GM18868 (cell line): ENCODE measurements around the gene OSTF1.

Source experiments
- ATAC-seq: cut with Tn5 transposase; IDR thresholded peaks from one replicate; pipeline ENCODE4 v1.9.1; 2021; ENCODE audit warnings: mild to moderate bottlenecking, moderate library complexity; ENCODE audit not compliant: unreplicated experiment

The OSTF1 gene

DNA sequence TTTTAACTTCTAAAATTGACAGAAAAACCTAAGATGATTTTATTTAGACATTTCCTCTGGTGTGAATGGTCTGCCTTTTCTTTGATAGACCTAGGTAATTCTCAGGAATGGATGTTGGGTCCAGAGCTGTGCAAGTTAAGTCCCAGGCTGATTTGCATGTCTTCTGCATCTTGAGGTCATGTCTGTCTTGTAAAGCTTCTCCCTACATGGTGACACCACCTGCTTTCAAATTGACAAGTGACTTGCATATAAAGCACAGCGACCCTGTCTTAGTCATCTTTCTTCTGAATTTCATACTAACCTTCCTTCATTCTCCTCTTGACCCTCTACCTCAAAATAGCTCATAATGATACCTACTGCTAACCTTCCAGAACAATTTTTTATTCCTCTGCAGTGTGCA lies 29.2 kb downstream of the OSTF1 start:
- ATAC-seq = no peak

DNA sequence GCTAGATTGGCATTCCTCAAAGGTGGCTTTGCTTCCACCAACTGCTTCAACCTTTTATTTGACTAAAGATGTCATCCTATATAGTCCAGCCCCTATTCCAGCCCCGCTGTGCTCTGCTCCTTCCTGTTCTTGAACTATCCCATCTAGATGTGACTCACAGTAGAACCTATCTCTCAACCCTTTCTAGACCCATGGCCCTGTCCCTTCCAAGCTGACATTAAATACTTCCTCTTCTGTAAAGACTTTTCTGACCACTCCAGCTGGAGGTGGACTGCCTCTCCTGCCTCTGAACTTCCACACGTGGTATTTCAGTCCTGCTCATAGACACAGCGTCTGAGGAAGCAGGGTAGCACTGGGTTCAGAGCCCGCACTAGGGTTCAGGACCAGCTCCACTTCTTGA lies 32.4 kb downstream of the OSTF1 start:
- ATAC-seq = no peak

DNA sequence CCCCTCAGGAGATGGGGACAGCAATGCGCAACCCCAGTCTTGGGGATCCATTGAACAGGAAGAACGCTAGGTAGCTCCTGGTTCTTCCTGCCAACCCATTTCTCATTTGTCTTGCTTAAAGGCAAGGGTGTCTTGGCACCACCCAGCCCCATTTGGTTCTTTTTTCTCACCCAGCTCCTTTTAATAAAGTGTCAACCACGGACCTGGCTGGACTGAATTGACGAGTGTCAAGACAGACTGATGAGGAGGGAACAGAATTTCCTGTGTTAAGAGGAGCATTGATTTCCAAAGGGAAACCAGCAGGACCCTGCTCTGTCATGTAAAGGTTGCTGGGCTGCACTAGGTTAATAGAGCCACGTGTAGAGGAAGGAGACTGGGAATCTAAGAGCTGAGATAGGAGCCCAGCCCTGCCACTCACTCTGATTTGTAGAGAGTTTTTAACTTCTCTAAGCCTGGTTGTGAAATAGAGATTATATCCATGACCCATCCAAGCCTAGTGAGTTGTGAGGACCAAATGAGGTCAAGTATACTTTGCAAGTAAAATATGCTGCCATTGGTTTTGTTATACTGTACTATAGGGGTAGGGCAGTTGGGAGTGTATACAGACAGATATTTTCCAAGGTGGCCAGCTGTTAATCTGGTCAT lies 33.7 kb downstream of the OSTF1 start:
- ATAC-seq = no peak

- ATAC-seq = no peak
Observed at GRCh38 chr9:75123696-75124095, 35.4 kb downstream of the OSTF1 start.

DNA sequence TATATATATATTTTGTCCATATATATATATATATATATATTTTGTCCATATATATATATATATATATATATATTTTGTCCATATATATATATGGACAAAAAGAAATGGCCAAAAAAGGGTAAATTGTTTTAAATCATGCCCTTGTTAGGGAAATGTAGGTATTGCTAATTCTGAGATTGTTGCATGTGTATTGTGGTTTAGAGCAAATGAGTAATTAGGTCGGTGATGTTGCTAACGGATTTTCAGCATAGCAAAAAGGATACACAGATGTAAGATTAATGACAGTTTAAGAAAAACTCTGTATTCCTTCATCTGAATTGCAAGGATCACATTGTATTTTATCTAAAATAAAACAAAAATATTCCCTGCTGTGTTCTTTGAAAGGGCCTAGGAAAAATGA lies 40.2 kb downstream of the OSTF1 start:
- ATAC-seq = no peak

DNA sequence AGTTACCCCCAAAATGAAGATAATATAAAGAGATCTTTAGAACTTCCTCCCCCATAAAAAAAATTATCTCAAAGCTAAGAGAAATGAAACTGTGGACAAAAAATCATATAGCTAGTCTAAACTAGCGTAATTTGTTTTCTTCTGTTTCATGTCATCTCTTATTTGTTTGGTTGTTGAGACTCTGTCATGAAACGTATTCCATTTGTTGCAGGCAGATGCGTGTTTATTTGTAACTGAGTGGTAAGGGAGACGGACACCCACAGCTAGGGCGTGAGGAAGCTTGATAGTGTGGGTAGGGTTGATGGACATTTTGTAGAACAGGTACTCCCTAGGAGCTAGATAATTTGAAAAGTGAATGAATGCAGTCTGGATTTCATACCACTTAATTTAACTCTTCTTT lies 41.9 kb downstream of the OSTF1 start:
- no peak for ATAC-seq

DNA sequence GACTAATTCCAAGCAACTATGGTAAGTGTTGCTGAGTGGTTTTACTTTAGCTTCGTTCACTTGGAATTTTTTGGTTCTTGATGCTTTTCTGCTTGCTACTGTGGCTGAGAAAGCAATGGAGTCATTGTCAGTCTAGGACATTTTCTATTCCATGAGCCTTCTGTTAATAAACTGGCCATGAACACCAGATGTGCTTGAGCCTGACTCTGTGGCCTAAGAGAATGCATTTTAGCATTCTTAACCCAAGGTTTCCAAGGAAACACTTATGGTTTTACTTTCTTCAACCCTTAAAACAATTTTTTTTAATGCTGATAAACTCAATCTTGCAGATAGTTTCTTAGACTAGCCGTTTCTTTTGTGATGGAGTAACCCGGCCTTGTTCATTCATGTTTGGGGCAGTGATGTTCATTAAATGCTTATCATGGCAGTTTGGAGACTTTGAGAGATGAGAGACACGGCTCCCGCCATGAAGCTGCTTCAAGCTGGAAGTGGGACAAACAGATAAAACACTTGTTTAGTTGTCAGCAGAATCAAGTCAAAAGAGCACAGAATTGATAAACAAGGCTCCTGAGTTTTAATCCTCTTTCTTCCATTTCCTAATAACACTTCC lies 42.4 kb downstream of the OSTF1 start:
- ATAC-seq = no peak

GRCh38 chr9:75131700-75132099 lies 43.4 kb downstream of the OSTF1 start:
- no peak for ATAC-seq

- ATAC-seq = no peak
Observed at GRCh38 chr9:75132244-75132643, 43.9 kb downstream of the OSTF1 start.

DNA sequence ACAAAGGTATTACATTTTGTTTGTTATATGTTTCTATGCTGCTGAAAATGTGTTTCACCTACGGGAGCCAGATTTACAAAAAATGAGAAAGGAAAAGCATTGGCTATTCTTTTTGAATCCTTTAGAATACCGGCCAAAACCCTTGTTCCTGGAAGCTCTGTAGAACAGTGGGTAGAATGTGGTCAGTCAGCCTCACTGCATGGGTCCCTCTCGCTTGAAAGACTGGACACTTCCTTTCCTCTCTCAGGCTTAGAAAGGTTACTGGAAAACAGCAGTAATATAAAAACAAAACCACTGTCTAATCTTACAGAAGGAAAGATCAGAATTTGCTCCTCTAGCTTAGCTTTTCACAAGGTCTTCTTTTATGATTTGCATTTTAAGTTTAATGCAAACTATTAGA lies 45.1 kb downstream of the OSTF1 start:
- no peak for ATAC-seq

DNA sequence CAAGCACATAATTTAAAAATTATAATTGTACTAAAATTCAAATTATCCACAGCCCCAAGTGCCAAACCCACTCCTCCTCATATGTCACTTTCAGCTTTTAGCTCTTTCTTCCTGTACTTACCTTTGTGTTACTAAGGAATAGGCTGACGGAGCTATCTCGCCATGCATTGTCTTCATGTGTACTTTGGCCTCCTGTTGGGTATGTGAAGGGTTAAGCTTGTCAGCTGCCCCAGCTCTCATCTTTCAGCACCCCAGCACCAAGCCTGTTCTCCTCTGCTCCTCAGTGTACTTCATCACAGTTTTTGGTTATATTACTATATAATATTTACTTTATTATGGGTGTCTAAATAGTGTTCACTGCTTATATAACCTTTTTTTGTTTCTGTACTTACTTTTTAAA lies 46.2 kb downstream of the OSTF1 start:
- ATAC-seq = no peak

- ATAC-seq = no peak
Observed at GRCh38 chr9:75138260-75139040, 50.1 kb downstream of the OSTF1 start.

- no peak for ATAC-seq
Observed at GRCh38 chr9:75139201-75139600, 50.9 kb downstream of the OSTF1 start.

DNA sequence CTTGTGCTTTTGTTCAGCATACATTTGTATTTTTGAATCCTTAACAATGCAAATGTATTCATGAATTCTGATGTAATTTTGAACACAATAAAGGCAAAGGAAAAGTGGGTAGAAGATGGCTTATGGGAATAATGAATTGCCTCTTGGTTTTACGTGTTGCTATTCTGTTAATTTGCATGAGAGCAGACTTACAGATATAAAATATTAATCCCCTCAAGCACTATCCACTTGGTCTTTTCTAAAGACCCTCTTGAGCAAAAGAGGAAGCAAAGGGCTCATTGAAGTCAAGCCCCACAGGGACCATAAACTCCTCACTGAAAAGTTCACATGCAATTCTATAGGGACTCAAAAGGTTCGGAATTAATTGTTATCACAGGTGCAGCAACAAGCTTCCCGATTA lies 51.9 kb downstream of the OSTF1 start:
- ATAC-seq = no peak

GRCh38 chr9:75142202-75142601 lies 53.9 kb downstream of the OSTF1 start:
- ATAC-seq = no peak

DNA sequence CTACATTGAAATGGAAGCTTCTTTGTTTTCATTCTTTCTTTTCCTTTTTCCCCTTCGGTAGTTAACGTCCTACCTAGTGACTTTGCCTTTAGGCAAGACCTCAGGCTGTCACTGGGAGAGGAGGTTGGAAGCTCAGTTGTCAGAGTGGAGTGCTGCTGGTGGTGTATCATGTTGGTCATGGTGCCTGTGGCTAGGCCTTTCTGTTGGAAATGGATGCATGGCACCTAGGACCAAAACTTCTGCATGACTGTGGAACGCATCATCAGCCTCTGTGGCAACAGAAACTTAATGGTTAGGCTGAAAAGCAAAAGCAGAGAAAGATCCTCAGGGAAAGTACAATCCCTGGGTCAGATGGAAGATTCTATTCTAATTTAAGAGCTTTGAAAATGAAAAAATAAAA lies 57.9 kb downstream of the OSTF1 start:
- ATAC-seq = no peak

- ATAC-seq = no peak
Observed at GRCh38 chr9:75147638-75148037, 59.3 kb downstream of the OSTF1 start.

- ATAC-seq = peak; percentile 44
Observed at GRCh38 chr9:75148561-75148960, 60.2 kb downstream of the OSTF1 start.

GRCh38 chr9:75149841-75150241 lies 61.5 kb downstream of the OSTF1 start:
- ATAC-seq = no peak

DNA sequence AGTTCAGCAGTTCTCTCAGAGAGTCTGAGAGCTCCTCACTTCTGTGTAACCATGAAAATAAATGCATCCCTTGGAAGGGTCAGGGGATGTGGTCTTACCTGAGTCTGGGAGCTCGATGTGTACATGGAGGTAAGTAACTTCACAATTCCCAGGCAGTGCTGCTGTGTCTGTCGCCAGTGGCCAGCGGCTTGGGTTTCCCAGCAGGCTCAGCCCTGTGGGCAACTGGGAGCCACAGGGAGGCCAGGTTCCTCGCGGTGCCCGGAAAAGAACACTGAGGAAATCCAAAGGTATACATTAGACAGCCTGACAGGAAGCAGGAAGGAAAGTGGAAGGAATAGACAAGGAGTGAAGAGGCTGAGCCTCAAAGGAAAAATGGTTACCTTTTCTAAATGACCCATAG lies 62.2 kb downstream of the OSTF1 start:
- ATAC-seq = no peak

- ATAC-seq = no peak
Observed at GRCh38 chr9:75152416-75152815, 64.1 kb downstream of the OSTF1 start.

DNA sequence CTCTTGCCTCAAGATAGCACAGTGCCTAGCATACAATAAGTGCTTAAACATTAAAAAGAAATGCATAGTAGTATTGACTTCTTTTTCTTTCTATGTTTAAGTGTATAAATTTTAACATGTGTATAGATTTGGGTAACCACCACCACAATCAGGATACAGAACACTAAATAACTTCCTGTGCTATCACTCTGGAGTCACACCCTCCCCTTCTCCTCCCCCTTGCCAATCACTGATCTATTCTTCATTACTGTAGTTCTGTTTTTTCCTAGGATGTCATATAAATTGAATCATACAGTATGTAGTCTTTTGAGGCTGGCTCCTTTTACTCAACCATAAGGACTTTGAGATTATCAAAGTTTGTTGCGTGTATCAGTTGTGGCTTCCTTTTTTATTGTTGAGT lies 68.5 kb downstream of the OSTF1 start:
- ATAC-seq = no peak
